HFF-Myc (cell line): ENCODE data around the gene WNT4.

ENCODE experiments used
- DNase-seq: peaks from one replicate; pipeline ENCODE4 v3.0.0-alpha.2; 2011; ENCODE audit warnings: low read depth; ENCODE audit errors: extremely low read depth
- H3K4me3 ChIP-seq: replicated peaks from 2 replicates; pipeline ENCODE4 v1.5.1; 2011; ENCODE audit warnings: low read depth, mild to moderate bottlenecking, control low read depth, low read length
- CTCF ChIP-seq: IDR thresholded peaks from 2 replicates; pipeline ENCODE4 v1.5.1; 2012; ENCODE audit warnings: mild to moderate bottlenecking, low read depth, low read length, control low read depth; ENCODE audit errors: missing control alignments

The WNT4 gene

GRCh38 chr1:22089787-22090186 is 53.1 kb downstream of the WNT4 start:
- H3K4me3 ChIP-seq = no peak overlapping the region
- TF ChIP-seq CTCF = no peak
- DNase-seq = no peak

GRCh38 chr1:22089134-22089571 is 53.7 kb downstream of the WNT4 start:
- no peak overlapping the region for H3K4me3 ChIP-seq
- DNase-seq = no peak
- TF ChIP-seq CTCF = no peak

- H3K4me3 ChIP-seq = no peak overlapping the region
- no peak for TF ChIP-seq CTCF
- no peak for DNase-seq
Measured at GRCh38 chr1:22088331-22088730, 54.6 kb downstream of the WNT4 start.

- H3K4me3 ChIP-seq = no peak overlapping the region
- DNase-seq = no peak
- no peak for TF ChIP-seq CTCF
Measured at GRCh38 chr1:22080191-22080590, 62.7 kb downstream of the WNT4 start.

GRCh38 chr1:22078133-22078532 is 64.8 kb downstream of the WNT4 start:
- no peak overlapping the region for H3K4me3 ChIP-seq
- DNase-seq = no peak
- no peak for TF ChIP-seq CTCF

- no peak overlapping the region for H3K4me3 ChIP-seq
- DNase-seq = no peak
- TF ChIP-seq CTCF = no peak
Measured at GRCh38 chr1:22077728-22078127, 65.2 kb downstream of the WNT4 start.

GRCh38 chr1:22076346-22076745 is 66.6 kb downstream of the WNT4 start:
- TF ChIP-seq CTCF = no peak
- no peak overlapping the region for H3K4me3 ChIP-seq

More at GRCh38 chr1:22076346-22076745, 66.6 kb downstream of the WNT4 start:
- no peak for DNase-seq
